Thoracic aorta (tissue), 2 donors: Measurements from ENCODE around the gene ALDH3B1. TPM values are rescaled to one million over a fixed set of nuclear protein-coding genes. Genes with fewer than 3 reads are reported as not detected.

Experiments used
- ATAC-seq: fragments of 150-250 bp; one replicate; pipeline ENCODE4 v1.8.0; 2017; ENCODE audit warnings: low read depth; ENCODE audit not compliant: insufficient number of reproducible peaks, low FRiP score
- DNase-seq: peaks from one replicate; pipeline ENCODE4 v3.0.0-alpha.2; 2020; ENCODE audit warnings: low spot score
- H3K27ac ChIP-seq, 2 donors: fragments of 200-600 bp; sonication (generic); 1 replicate in 1 of 2; 2 replicates in 1 of 2; pipeline ENCODE4 v1.5.1; 2016; ENCODE audit warnings: mild to moderate bottlenecking in 2 of 2, moderate library complexity in 2 of 2
- H3K27me3 ChIP-seq: fragments of 200-600 bp; sonication (generic); replicated peaks from 2 replicates; pipeline ENCODE4 v1.6.0; 2016; ENCODE audit warnings: mild to moderate bottlenecking; ENCODE audit not compliant: insufficient read depth
- H3K36me3 ChIP-seq: fragments of 200-600 bp; sonication (generic); one replicate; pipeline ENCODE4 v1.5.1; 2016
- H3K4me1 ChIP-seq, 2 donors: fragments of 200-600 bp; sonication (generic); 1 replicate in 1 of 2; 2 replicates in 1 of 2; pipeline versions ENCODE4 v1.5.1 to v1.6.0; 2016; ENCODE audit warnings: low read depth in 2 of 2, mild to moderate bottlenecking in 1 of 2; ENCODE audit not compliant: control insufficient read depth in 1 of 2
- H3K4me3 ChIP-seq: fragments of 200-600 bp; sonication (generic); 2 replicates; pipeline ENCODE4 v1.5.1; 2016; ENCODE audit warnings: mild to moderate bottlenecking
- H3K9me3 ChIP-seq: fragments of 200-600 bp; sonication (generic); 2 replicates; pipeline ENCODE4 v1.5.1; 2016
- total RNA-seq, 2 donors: library from RNA; depleted of rRNA; stranded (reverse); fragments of >200 nt; gene quantifications; one replicate each; pipeline versions ENCODE4 v1.1.0 to v1.2.3, GENCODE V29; 2016
- TF ChIP-seq, protein P1 (sequence below): fragments of 200-600 bp; sonication (generic); IDR thresholded peaks from one replicate; pipeline ENCODE4 v1.5.1; 2019; ENCODE audit warnings: antibody characterized with exemption

ALDH3B1 gene
- total RNA-seq, 2 donors from 2014 or later = 17.6 to 24.2 TPM

DNA sequence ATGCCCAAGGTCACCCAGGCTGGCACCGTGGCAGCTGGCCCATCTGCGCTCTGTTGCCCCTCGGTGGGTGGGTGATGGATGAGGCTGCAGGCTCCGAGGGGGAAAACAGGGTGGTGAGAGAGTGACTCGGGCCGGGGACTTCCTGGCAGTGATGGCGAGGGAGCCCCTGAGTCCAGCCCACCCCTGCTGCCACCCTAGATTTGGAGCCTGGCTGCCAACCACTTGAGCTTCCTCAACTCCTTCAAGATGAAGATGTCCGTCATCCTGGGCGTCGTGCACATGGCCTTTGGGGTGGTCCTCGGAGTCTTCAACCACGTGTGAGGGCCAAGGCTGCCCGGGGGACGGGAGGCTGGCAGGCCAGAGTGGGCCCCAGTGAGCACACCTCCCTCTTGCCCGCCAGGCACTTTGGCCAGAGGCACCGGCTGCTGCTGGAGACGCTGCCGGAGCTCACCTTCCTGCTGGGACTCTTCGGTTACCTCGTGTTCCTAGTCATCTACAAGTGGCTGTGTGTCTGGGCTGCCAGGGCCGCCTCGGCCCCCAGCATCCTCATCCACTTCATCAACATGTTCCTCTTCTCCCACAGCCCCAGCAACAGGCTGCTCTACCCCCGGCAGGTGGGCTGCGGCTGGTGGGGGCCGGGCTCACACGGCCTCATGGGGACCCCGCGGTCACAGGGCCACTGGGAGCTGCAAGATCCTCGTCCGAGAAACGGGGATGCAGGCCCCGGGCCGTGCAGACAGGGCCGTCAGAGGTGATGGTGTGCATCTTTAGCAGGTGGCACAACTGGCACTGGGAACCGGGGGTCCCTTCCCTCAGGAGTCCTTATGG lies 38.8 kb downstream of the ALDH3B1 start:
- Histone ChIP-seq H3K4me3 (no peak overlapping the region), H3K36me3 (peaks cover 48% of the 10 kb centered on the region), H3K9me3 (no peaks in the 10 kb centered on the region), H3K4me1 (no peaks in the 10 kb centered on the region), H3K27ac (no peak overlapping the region), H3K27me3 (no peaks in the 10 kb centered on the region)
- DNase-seq (no peak), ATAC-seq (no peak)
- TF ChIP-seq, protein P1, sequence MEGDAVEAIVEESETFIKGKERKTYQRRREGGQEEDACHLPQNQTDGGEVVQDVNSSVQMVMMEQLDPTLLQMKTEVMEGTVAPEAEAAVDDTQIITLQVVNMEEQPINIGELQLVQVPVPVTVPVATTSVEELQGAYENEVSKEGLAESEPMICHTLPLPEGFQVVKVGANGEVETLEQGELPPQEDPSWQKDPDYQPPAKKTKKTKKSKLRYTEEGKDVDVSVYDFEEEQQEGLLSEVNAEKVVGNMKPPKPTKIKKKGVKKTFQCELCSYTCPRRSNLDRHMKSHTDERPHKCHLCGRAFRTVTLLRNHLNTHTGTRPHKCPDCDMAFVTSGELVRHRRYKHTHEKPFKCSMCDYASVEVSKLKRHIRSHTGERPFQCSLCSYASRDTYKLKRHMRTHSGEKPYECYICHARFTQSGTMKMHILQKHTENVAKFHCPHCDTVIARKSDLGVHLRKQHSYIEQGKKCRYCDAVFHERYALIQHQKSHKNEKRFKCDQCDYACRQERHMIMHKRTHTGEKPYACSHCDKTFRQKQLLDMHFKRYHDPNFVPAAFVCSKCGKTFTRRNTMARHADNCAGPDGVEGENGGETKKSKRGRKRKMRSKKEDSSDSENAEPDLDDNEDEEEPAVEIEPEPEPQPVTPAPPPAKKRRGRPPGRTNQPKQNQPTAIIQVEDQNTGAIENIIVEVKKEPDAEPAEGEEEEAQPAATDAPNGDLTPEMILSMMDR = no peak

DNA sequence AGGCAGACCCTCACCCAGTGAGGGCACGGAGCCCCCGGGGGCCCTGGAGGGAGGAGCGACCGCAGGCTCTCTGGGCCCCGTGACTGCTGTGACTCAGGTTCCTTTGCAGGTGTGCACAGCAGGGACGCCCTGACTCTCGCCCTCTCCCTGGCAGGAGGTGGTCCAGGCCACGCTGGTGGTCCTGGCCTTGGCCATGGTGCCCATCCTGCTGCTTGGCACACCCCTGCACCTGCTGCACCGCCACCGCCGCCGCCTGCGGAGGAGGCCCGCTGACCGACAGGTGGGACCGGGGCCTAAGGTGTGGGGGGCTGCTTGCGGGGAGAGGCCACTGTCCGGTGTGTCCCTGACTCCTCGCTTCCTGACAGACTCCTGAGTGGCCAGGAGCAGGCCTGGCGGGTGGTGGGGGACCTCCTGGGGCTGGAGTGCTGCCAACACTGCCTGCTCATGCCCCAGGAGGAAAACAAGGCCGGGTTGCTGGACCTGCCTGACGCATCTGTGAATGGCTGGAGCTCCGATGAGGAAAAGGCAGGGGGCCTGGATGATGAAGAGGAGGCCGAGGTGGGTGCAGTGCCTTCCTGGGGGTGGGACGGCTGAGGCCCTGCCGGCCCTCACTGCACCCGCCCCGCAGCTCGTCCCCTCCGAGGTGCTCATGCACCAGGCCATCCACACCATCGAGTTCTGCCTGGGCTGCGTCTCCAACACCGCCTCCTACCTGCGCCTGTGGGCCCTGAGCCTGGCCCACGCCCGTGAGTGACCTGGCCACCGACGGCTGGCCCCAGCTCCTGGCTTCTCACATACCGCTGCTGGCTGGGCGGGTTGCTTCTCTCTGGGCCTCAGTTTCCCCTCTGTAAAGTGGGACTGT lies 39.6 kb downstream of the ALDH3B1 start:
- DNase-seq = no peak
- no peak overlapping the region for H3K4me3 ChIP-seq
- no peaks in the 10 kb centered on the region for H3K9me3 ChIP-seq
- H3K36me3 ChIP-seq = peaks cover 42% of the 10 kb centered on the region
- H3K4me1 ChIP-seq = no peaks in the 10 kb centered on the region
- no peak for ATAC-seq
- no peak overlapping the region for H3K27ac ChIP-seq
- TF ChIP-seq, protein P1 = no peak
- no peaks in the 10 kb centered on the region for H3K27me3 ChIP-seq

DNA sequence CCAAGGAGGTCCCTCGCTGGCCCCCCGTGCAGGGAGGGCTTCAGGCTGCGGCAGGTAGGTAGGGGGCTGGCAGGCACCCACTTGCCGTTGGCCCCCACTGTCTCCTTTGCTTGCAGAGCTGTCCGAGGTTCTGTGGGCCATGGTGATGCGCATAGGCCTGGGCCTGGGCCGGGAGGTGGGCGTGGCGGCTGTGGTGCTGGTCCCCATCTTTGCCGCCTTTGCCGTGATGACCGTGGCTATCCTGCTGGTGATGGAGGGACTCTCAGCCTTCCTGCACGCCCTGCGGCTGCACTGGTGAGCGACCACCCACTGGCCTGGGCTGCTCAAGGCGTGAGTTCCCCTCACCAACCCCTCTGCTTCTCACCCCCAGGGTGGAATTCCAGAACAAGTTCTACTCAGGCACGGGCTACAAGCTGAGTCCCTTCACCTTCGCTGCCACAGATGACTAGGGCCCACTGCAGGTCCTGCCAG lies 40.3 kb downstream of the ALDH3B1 start:
- TF ChIP-seq, protein P1 = no peak
- ATAC-seq (no peak), DNase-seq (no peak)
- Histone ChIP-seq H3K27me3 (no peaks in the 10 kb centered on the region), H3K4me3 (no peak overlapping the region), H3K36me3 (peaks cover 37% of the 10 kb centered on the region), H3K9me3 (no peaks in the 10 kb centered on the region), H3K27ac (no peak overlapping the region), H3K4me1 (no peaks in the 10 kb centered on the region)

DNA sequence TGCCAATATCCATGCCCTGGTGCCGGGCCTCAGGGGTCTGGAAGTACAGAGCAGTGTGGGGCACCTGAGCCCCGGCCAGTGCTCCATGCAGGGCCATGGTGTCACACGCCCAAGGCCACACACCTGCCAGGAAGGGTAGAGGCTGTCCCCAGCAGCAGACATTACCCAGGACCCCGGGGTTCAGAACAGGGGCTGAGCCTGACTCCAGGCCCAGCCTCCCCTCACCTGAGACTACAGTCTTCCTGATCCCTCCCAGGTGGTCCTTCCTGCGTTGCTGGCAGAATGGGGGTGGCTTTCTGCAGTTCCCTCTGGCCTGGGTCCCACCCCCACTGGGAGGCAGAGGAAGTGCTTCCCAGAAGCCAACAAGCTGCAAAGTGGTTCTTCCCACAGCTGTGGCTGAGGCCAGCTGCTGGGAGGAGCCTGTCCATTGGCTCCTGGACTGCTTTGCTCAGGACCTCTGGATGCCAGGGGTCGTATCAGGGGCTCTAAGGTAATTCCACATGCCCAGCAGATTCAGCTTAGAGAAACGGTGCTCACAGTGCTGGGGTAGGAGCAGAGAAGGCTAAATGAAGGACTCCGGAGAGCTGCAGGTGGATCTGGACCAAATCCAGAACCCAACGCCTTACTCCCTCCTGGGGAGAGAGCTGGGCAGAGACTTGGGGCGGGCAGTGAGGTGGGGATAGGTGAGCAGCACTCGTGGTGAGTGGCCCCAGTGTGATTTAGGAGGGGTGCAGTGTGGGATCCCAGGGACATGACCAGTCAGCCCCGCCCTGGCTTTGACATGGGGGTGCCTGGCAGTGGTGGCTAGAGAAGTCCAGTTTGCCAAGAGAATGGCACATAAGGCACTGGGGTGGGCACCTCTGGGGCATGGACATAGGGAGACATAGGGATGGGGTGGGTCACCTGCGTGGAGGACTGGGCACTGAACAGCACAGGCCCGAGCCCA lies 41.3 kb downstream of the ALDH3B1 start:
- TF ChIP-seq, protein P1 = no peak
- H3K36me3 ChIP-seq = peaks cover 37% of the 10 kb centered on the region
- H3K4me3 ChIP-seq = no peak overlapping the region
- ATAC-seq = no peak
- H3K27me3 ChIP-seq = no peaks in the 10 kb centered on the region
- no peaks in the 10 kb centered on the region for H3K9me3 ChIP-seq
- no peak for DNase-seq
- no peaks in the 10 kb centered on the region for H3K4me1 ChIP-seq
- no peak overlapping the region for H3K27ac ChIP-seq
